ENCODE results near the gene BCAT1.

DNA sequence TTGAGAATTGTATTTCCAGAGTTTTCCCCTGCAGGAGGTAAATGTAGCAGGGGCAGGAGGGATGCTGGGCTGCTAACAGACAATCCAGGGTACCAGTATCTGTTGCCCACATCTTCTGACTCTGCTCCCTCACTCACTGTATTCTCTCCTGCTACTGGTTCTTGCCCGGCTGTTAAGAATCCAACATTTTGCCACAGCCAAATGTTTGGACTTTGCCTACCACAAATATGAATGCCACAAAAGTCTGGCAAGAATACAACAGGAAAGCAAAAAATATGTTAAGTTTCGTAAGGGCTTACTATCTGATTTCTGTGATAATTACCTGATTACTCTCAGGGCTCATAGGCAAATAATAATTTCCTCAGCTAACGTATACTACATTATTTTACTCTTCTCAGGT, 160.0 kb downstream of the BCAT1 start:
- TF ChIP-seq, protein P1, sequence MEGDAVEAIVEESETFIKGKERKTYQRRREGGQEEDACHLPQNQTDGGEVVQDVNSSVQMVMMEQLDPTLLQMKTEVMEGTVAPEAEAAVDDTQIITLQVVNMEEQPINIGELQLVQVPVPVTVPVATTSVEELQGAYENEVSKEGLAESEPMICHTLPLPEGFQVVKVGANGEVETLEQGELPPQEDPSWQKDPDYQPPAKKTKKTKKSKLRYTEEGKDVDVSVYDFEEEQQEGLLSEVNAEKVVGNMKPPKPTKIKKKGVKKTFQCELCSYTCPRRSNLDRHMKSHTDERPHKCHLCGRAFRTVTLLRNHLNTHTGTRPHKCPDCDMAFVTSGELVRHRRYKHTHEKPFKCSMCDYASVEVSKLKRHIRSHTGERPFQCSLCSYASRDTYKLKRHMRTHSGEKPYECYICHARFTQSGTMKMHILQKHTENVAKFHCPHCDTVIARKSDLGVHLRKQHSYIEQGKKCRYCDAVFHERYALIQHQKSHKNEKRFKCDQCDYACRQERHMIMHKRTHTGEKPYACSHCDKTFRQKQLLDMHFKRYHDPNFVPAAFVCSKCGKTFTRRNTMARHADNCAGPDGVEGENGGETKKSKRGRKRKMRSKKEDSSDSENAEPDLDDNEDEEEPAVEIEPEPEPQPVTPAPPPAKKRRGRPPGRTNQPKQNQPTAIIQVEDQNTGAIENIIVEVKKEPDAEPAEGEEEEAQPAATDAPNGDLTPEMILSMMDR (conservative IDR thresholded peaks at IDR 0.05 in 1 of 2, IDR thresholded peaks at IDR 0.05 in 1 of 2; ENCODE audit: extremely low read depth in 1 of 2, insufficient read depth in 1 of 2, low read depth in 1 of 2, low read length in 2 of 2): no peak
- no peak for TF ChIP-seq EZH2 (IDR thresholded peaks at IDR 0.05; ENCODE audit: borderline replicate concordance, low read length)
